ENCODE data around the gene NCKAP5L. TPM values are rescaled to one million over a fixed set of nuclear protein-coding genes. Genes with fewer than 3 reads are reported as not detected.

The NCKAP5L gene
- polyA plus RNA-seq, 3 donors: 3.7 to 14.9 (median 6.8) TPM

GRCh38 chr12:49767333-49767732 lies 60.9 kb downstream of the NCKAP5L start:
- no peak for TF ChIP-seq CTCF (IDR thresholded peaks at IDR 0.05)
- Mint-ChIP-seq H3K27me3 (ENCODE audit: low read depth in 3 of 3) (peaks cover 0 to 6% (median 2%) of the 10 kb centered on the region in 3 donors), H3K9me3 (no peaks in the 10 kb centered on the region), H3K4me3 (no peak overlapping the region), H3K36me3 (peaks cover 27 to 30% of the 10 kb centered on the region in 2 donors), H3K27ac (peak overlapping the region in 3 of 7 donors; percentile 11 to 57 (median 32)), H3K4me1 (peaks cover 9% of the 10 kb centered on the region)
- Histone ChIP-seq H4K20me1 (ENCODE audit: insufficient read depth, low read length) (peaks cover 21% of the 10 kb centered on the region), H3K4me2 (replicated peaks; ENCODE audit: extremely low read depth, low read length, poor library complexity, severe bottlenecking) (no peak overlapping the region), H2AFZ (ENCODE audit: insufficient read depth, low read depth, low read length, poor library complexity, severe bottlenecking) (no peak overlapping the region), H3K4me3 (replicated peaks in 1 of 3; ENCODE audit: low read depth in 2 of 3, low read length in 3 of 3) (no peak overlapping the region), H3K36me3 (replicated peaks in 1 of 2; ENCODE audit: control insufficient read depth in 1 of 2, insufficient read depth in 2 of 2, low read length in 2 of 2) (peaks cover 27 to 30% of the 10 kb centered on the region in 2 donors), H3K79me2 (ENCODE audit: insufficient read depth, low read length) (no peaks in the 10 kb centered on the region), H3K4me1 (ENCODE audit: control insufficient read depth in 1 of 2, insufficient read depth in 2 of 2, low read length in 2 of 2) (no peaks in the 10 kb centered on the region), H3K27ac (ENCODE audit: low read depth in 1 of 2, low read length in 2 of 2) (no peak overlapping the region), H3K9ac (ENCODE audit: insufficient read depth, low read length, poor library complexity, severe bottlenecking) (no peak overlapping the region), H3K9me3 (replicated peaks in 1 of 2; ENCODE audit: control insufficient read depth in 1 of 2, insufficient read depth in 1 of 2, low read length in 2 of 2) (no peaks in the 10 kb centered on the region), H3K27me3 (ENCODE audit: control insufficient read depth in 2 of 2, insufficient read depth in 2 of 2, low read length in 2 of 2) (no peaks in the 10 kb centered on the region)
- DNase-seq: no peak
- intact Hi-C loops (cut with micrococcal nuclease): no loop called here
- 91% methylated on average over 3 of the region's 4 CpGs for WGBS (ENCODE audit: insufficient coverage)

- no peak overlapping the region for H3K4me3 Mint-ChIP-seq
- no peak overlapping the region for H3K27ac ChIP-seq (ENCODE audit: low read depth in 1 of 2, low read length in 2 of 2)
Measured at GRCh38 chr12:49766115-49766455, 62.1 kb downstream of the NCKAP5L start.

More at GRCh38 chr12:49766115-49766455, 62.1 kb downstream of the NCKAP5L start:
- no peak overlapping the region for H2AFZ ChIP-seq (ENCODE audit: insufficient read depth, low read depth, low read length, poor library complexity, severe bottlenecking)
- H4K20me1 ChIP-seq (ENCODE audit: insufficient read depth, low read length): peaks cover 34% of the 10 kb centered on the region
- no peak for TF ChIP-seq CTCF (IDR thresholded peaks at IDR 0.05)
- no peaks in the 10 kb centered on the region for H3K79me2 ChIP-seq (ENCODE audit: insufficient read depth, low read length)
- H3K27me3 ChIP-seq (ENCODE audit: control insufficient read depth in 2 of 2, insufficient read depth in 2 of 2, low read length in 2 of 2): no peaks in the 10 kb centered on the region
- Mint-ChIP-seq H3K27me3 (ENCODE audit: low read depth in 3 of 3) (peaks cover 0 to 6% (median 2%) of the 10 kb centered on the region in 3 donors), H3K36me3 (peaks cover 40 to 42% of the 10 kb centered on the region in 2 donors), H3K27ac (no peak overlapping the region), H3K9me3 (no peaks in the 10 kb centered on the region), H3K4me1 (peaks cover 11% of the 10 kb centered on the region)
- intact Hi-C loops (cut with micrococcal nuclease): no loop called here
- no peak overlapping the region for H3K4me3 ChIP-seq (replicated peaks in 1 of 3; ENCODE audit: low read depth in 2 of 3, low read length in 3 of 3)
- peaks cover 40 to 43% of the 10 kb centered on the region in 2 donors for H3K36me3 ChIP-seq (replicated peaks in 1 of 2; ENCODE audit: control insufficient read depth in 1 of 2, insufficient read depth in 2 of 2, low read length in 2 of 2)
- H3K4me2 ChIP-seq (replicated peaks; ENCODE audit: extremely low read depth, low read length, poor library complexity, severe bottlenecking): no peak overlapping the region
- no peak for DNase-seq
- no peaks in the 10 kb centered on the region for H3K9me3 ChIP-seq (replicated peaks in 1 of 2; ENCODE audit: control insufficient read depth in 1 of 2, insufficient read depth in 1 of 2, low read length in 2 of 2)
- no peaks in the 10 kb centered on the region for H3K4me1 ChIP-seq (ENCODE audit: control insufficient read depth in 1 of 2, insufficient read depth in 2 of 2, low read length in 2 of 2)
- 95% methylated on average over 6 of the region's 8 CpGs for WGBS (ENCODE audit: insufficient coverage)
- H3K9ac ChIP-seq (ENCODE audit: insufficient read depth, low read length, poor library complexity, severe bottlenecking): no peak overlapping the region

Measured in CD14-positive monocyte (primary cell).